HEK293 (cell line): ENCODE data around the gene LMF1.

Experiments
- CTCF ChIP-seq: fragments of 450-650 bp; formaldehyde crosslinking; IDR thresholded peaks from 2 replicates; pipeline ENCODE4 v1.5.1; 2016; ENCODE audit warnings: missing biosample characterization, missing genetic modification characterization
- HOXC10 ChIP-seq: sonication (generic); formaldehyde crosslinking; IDR thresholded peaks from 2 replicates; pipeline ENCODE4 v1.8.1; 2023; ENCODE audit warnings: mild to moderate bottlenecking, missing genetic modification reagents
- INSM2 ChIP-seq: fragments of 450-650 bp; formaldehyde crosslinking; IDR thresholded peaks from 2 replicates; pipeline ENCODE4 v1.5.1; 2016; ENCODE audit warnings: missing biosample characterization, missing genetic modification characterization
- KLF9 ChIP-seq: fragments of 450-650 bp; formaldehyde crosslinking; IDR thresholded peaks from 2 replicates; pipeline ENCODE4 v1.5.1; 2016; ENCODE audit warnings: missing biosample characterization, missing genetic modification characterization, low read depth
- PATZ1 ChIP-seq: fragments of 450-650 bp; formaldehyde crosslinking; IDR thresholded peaks from 2 replicates; pipeline ENCODE4 v1.5.1; 2016; ENCODE audit warnings: missing biosample characterization, missing genetic modification characterization
- SP3 ChIP-seq: fragments of 450-650 bp; formaldehyde crosslinking; IDR thresholded peaks from 2 replicates; pipeline ENCODE4 v1.5.1; 2016; ENCODE audit warnings: missing biosample characterization, missing genetic modification characterization
- ZBTB21 ChIP-seq: fragments of 450-650 bp; formaldehyde crosslinking; IDR thresholded peaks from 2 replicates; pipeline ENCODE4 v1.5.1; 2017; ENCODE audit warnings: missing biosample characterization, missing genetic modification characterization
- ZBTB8A ChIP-seq: fragments of 450-650 bp; formaldehyde crosslinking; IDR thresholded peaks from 2 replicates; pipeline ENCODE4 v1.5.1; 2016; ENCODE audit warnings: missing biosample characterization, missing genetic modification characterization
- ZFP37 ChIP-seq: fragments of 450-650 bp; formaldehyde crosslinking; IDR thresholded peaks from 2 replicates; pipeline ENCODE4 v1.5.1; 2016; ENCODE audit warnings: missing biosample characterization, missing genetic modification characterization
- ZNF121 ChIP-seq: fragments of 450-650 bp; formaldehyde crosslinking; IDR thresholded peaks from 2 replicates; pipeline ENCODE4 v1.5.1; 2016; ENCODE audit warnings: missing biosample characterization, missing genetic modification characterization
- ZNF155 ChIP-seq: fragments of 450-650 bp; formaldehyde crosslinking; IDR thresholded peaks from 2 replicates; pipeline ENCODE4 v1.5.1; 2016; ENCODE audit warnings: missing biosample characterization, missing genetic modification characterization
- ZNF19 ChIP-seq: fragments of 450-650 bp; formaldehyde crosslinking; IDR thresholded peaks from 2 replicates; pipeline ENCODE4; 2016; ENCODE audit warnings: missing biosample characterization, missing genetic modification characterization, low read depth
- ZNF223 ChIP-seq: fragments of 450-650 bp; formaldehyde crosslinking; IDR thresholded peaks from 2 replicates; pipeline ENCODE4 v1.5.1; 2016; ENCODE audit warnings: missing biosample characterization, missing genetic modification characterization
- ZNF292 ChIP-seq: fragments of 450-650 bp; formaldehyde crosslinking; IDR thresholded peaks from 2 replicates; pipeline ENCODE4 v1.5.1; 2016; ENCODE audit warnings: low read depth, missing biosample characterization, missing genetic modification characterization, borderline replicate concordance
- ZNF449 ChIP-seq: fragments of 450-650 bp; formaldehyde crosslinking; IDR thresholded peaks from 2 replicates; pipeline ENCODE4 v1.5.1; 2017; ENCODE audit warnings: missing biosample characterization, mild to moderate bottlenecking, missing genetic modification characterization, moderate library complexity
- ZNF501 ChIP-seq: fragments of 450-650 bp; formaldehyde crosslinking; IDR thresholded peaks from 2 replicates; pipeline ENCODE4 v1.5.1; 2016; ENCODE audit warnings: missing biosample characterization, missing genetic modification characterization
- ZNF514 ChIP-seq: fragments of 450-650 bp; formaldehyde crosslinking; IDR thresholded peaks from 2 replicates; pipeline ENCODE4 v1.5.1; 2016; ENCODE audit warnings: missing biosample characterization, missing genetic modification characterization
- ZNF529 ChIP-seq: fragments of 450-650 bp; formaldehyde crosslinking; IDR thresholded peaks from 2 replicates; pipeline ENCODE4 v1.5.1; 2017; ENCODE audit warnings: missing genetic modification characterization, missing biosample characterization; ENCODE audit not compliant: insufficient replicate concordance
- ZNF561 ChIP-seq: fragments of 450-650 bp; IDR thresholded peaks from 2 replicates; pipeline ENCODE4 v1.5.1; 2018; ENCODE audit warnings: missing biosample characterization, missing genetic modification characterization, borderline replicate concordance
- ZNF626 ChIP-seq: fragments of 450-650 bp; sonication (Bioruptor Pico); formaldehyde crosslinking; IDR thresholded peaks from 2 replicates; pipeline ENCODE4 v1.5.1; 2018; ENCODE audit warnings: missing biosample characterization, missing genetic modification characterization, inconsistent platforms
- ZNF645 ChIP-seq: fragments of 450-650 bp; formaldehyde crosslinking; IDR thresholded peaks from 2 replicates; pipeline ENCODE4; 2016; ENCODE audit warnings: missing biosample characterization, missing genetic modification characterization
- ZNF791 ChIP-seq: fragments of 450-650 bp; formaldehyde crosslinking; IDR thresholded peaks from 2 replicates; pipeline ENCODE4 v1.5.1; 2016; ENCODE audit warnings: missing biosample characterization, missing genetic modification characterization
- ZNF792 ChIP-seq: fragments of 450-650 bp; formaldehyde crosslinking; IDR thresholded peaks from 2 replicates; pipeline ENCODE4 v1.5.1; 2016; ENCODE audit warnings: missing biosample characterization, missing genetic modification characterization
- ZNF830 ChIP-seq: fragments of 450-650 bp; IDR thresholded peaks from 2 replicates; pipeline ENCODE4 v1.5.0; 2018; ENCODE audit warnings: missing biosample characterization, missing genetic modification characterization, low read depth, mild to moderate bottlenecking, moderate library complexity
- ZNF837 ChIP-seq: fragments of 450-650 bp; formaldehyde crosslinking; IDR thresholded peaks from 2 replicates; pipeline ENCODE4 v1.5.1; 2016; ENCODE audit warnings: missing biosample characterization, missing genetic modification characterization
- ZNF843 ChIP-seq: fragments of 450-650 bp; formaldehyde crosslinking; IDR thresholded peaks from 2 replicates; pipeline ENCODE4 v1.5.1; 2016; ENCODE audit warnings: missing biosample characterization, missing genetic modification characterization
- ZSCAN18 ChIP-seq: fragments of 450-650 bp; formaldehyde crosslinking; IDR thresholded peaks from 2 replicates; pipeline ENCODE4 v1.5.1; 2016; ENCODE audit warnings: missing biosample characterization, missing genetic modification characterization
- ZSCAN30 ChIP-seq: fragments of 450-650 bp; IDR thresholded peaks from 2 replicates; pipeline ENCODE4 v1.5.1; 2018; ENCODE audit warnings: missing biosample characterization, mild to moderate bottlenecking, missing genetic modification characterization, moderate library complexity
- ZSCAN5A ChIP-seq: fragments of 450-650 bp; formaldehyde crosslinking; IDR thresholded peaks from 2 replicates; pipeline ENCODE4 v1.5.1; 2016; ENCODE audit warnings: missing biosample characterization, missing genetic modification characterization

Gene LMF1

GRCh38 chr16:807347-808084, 163.3 kb downstream of the LMF1 start (continued):
- TF ChIP-seq CTCF (tag by site-specific recombination) (no peak), ZBTB21 (tag by site-specific recombination) (peak; percentile 99), ZNF449 (tag by site-specific recombination) (peak; percentile 49), ZNF155 (tag by site-specific recombination) (no peak), ZNF792 (tag by site-specific recombination) (no peak), ZNF626 (no peak), ZSCAN18 (tag by site-specific recombination) (no peak), SP3 (tag by site-specific recombination) (peak; percentile 73), ZNF529 (tag by site-specific recombination) (no peak), ZNF292 (tag by site-specific recombination) (no peak), ZSCAN5A (tag by site-specific recombination) (0 out of 2 replicates have a peak, but pooled peaks have one; percentile 30), ZNF830 (tag by site-specific recombination) (no peak), ZFP37 (tag by site-specific recombination) (peak; percentile 18; the same call in 1 of the 2 replicates), ZNF561 (tag by site-specific recombination) (peak; percentile 60; the same call in 1 of the 2 replicates), ZSCAN30 (tag by site-specific recombination) (peak; percentile 82), KLF9 (no peak), ZNF223 (no peak), ZBTB8A (tag by site-specific recombination) (peak; percentile 96), ZNF501 (tag by site-specific recombination) (no peak), PATZ1 (no peak), ZNF19 (tag by site-specific recombination) (no peak), ZNF843 (peak; percentile 46; the same call in 1 of the 2 replicates), HOXC10 (0 out of 2 replicates have a peak, but pooled peaks have one; percentile 94), ZNF121 (tag by site-specific recombination) (no peak), ZNF837 (tag by site-specific recombination) (no peak), ZNF514 (tag by site-specific recombination) (no peak), ZNF791 (tag by site-specific recombination) (no peak), ZNF645 (tag by site-specific recombination) (no peak), INSM2 (no peak; the same call in 1 of the 2 replicates)
